Measurements from ENCODE around the gene ABCC8.

GRCh38 chr11:17498475-17498874, 21.8 kb upstream of the ABCC8 start:
- no peak for TF ChIP-seq POLR2AphosphoS5 (IDR thresholded peaks at IDR 0.05; ENCODE audit: low read depth, low read length)
- no peak for TF ChIP-seq POLR2A (IDR thresholded peaks at IDR 0.05; ENCODE audit: low read depth, low read length)
- no peak for TF ChIP-seq SPI1 (IDR thresholded peaks at IDR 0.05; ENCODE audit: low read depth, low read length)
